HepG2 (cell line): ENCODE measurements around the gene PARS2. TPM values are rescaled to one million over a fixed set of nuclear protein-coding genes. Genes with fewer than 3 reads are reported as not detected.

ENCODE experiments used
- ATAC-seq: fragments of 200-7000 bp; cut with Tn5 transposase; 3 replicates; pipeline ENCODE4 v1.9.1; 2020; ENCODE audit warnings: mild to moderate bottlenecking, moderate library complexity
- BruUV-seq: library from RNA; stranded (reverse); fragments of 400-500 nt; replicated peaks from 2 replicates; lab custom pipeline; 2021; lab: Mats Ljungman, UMichigan
- CTCF ChIA-PET: fragments of 300-600 bp; formaldehyde crosslinking; extraction: SDS; loops from one replicate; lab custom pipeline; 2021; ENCODE audit warnings: low total read pairs, inconsistent platforms, low intra/inter-chr PET ratio; lab: Yijun Ruan, JAX
- POLR2A ChIA-PET: fragments of 350-600 bp; sonication (Branson Sonifier 250); formaldehyde crosslinking; loops from one replicate; lab custom pipeline; 2020; ENCODE audit warnings: antibody characterized with exemption, inconsistent platforms; lab: Yijun Ruan, JAX
- DNase-seq: peaks from one replicate; pipeline ENCODE4 v3.0.0-alpha.2; 2015; ENCODE audit warnings: low spot score
- FAIRE-seq: peaks from 3 replicates; lab custom pipeline; 2011; peaks lifted over from hg19 to GRCh38; lab: Jason Lieb, UNC
- H2AFZ ChIP-seq: one replicate; pipeline ENCODE4 v1.6.1; 2011; ENCODE audit warnings: low read length, inconsistent platforms
- H3K27ac ChIP-seq: fragments of 300-600 bp; 3 replicates; pipeline ENCODE4 v1.8.0; 2011; ENCODE audit warnings: mixed run types, mild to moderate bottlenecking, mixed read lengths, low read length, inconsistent platforms; ENCODE audit not compliant: insufficient read depth; ENCODE audit errors: extremely low read length
- H3K27me3 ChIP-seq, 2 experiments: fragments of 200-600 bp in 1 of 2; 2 replicates in 1 of 2; 3 replicates in 1 of 2; pipeline versions ENCODE4 v1.6.0 to v1.8.0; 2011; ENCODE audit warnings: low read length in 2 of 2, mild to moderate bottlenecking in 2 of 2, moderate library complexity in 2 of 2, inconsistent platforms in 1 of 2; ENCODE audit not compliant: insufficient read depth in 2 of 2, control insufficient read depth in 1 of 2
- H3K36me3 ChIP-seq, 2 experiments: fragments of 200-600 bp in 1 of 2; replicated peaks in 1 of 2; 2 replicates in 1 of 2; 3 replicates in 1 of 2; pipeline versions ENCODE4 v1.5.1 to v1.8.0; 2011; ENCODE audit warnings: low read length in 2 of 2, inconsistent platforms in 1 of 2; ENCODE audit not compliant: insufficient read depth in 2 of 2, control insufficient read depth in 1 of 2
- H3K4me1 ChIP-seq: 2 replicates; pipeline ENCODE4 v1.5.1; 2012; ENCODE audit warnings: low read length, inconsistent platforms; ENCODE audit not compliant: insufficient read depth
- H3K4me2 ChIP-seq: 2 replicates; pipeline ENCODE4 v1.6.0; 2011; ENCODE audit warnings: low read depth, low read length, inconsistent platforms
- H3K4me3 ChIP-seq, 3 experiments: fragments of 200-600 bp in 1 of 3; sonication (generic), shearing (Covaris generic) in 1 of 3; replicated peaks in 1 of 3; 2 replicates each; pipeline ENCODE4 v1.5.1; 2011 to 2016; ENCODE audit warnings: low read length in 3 of 3, inconsistent platforms in 2 of 3, low read depth in 2 of 3, mild to moderate bottlenecking in 2 of 3, control low read depth in 1 of 3, mixed read lengths in 1 of 3; ENCODE audit not compliant: insufficient read depth in 1 of 3
- H3K79me2 ChIP-seq: one replicate; pipeline ENCODE4 v1.6.1; 2011; ENCODE audit warnings: low read length, inconsistent platforms; ENCODE audit not compliant: insufficient read depth
- H3K9ac ChIP-seq: 2 replicates; pipeline ENCODE4 v1.6.0; 2011; ENCODE audit warnings: mild to moderate bottlenecking, low read depth, low read length, inconsistent platforms; ENCODE audit not compliant: insufficient read depth
- H3K9me3 ChIP-seq: 2 replicates; pipeline ENCODE4 v1.5.1; 2012; ENCODE audit warnings: mild to moderate bottlenecking, low read length
- H4K20me1 ChIP-seq: 2 replicates; pipeline ENCODE4 v1.6.0; 2011; ENCODE audit warnings: inconsistent platforms, mild to moderate bottlenecking, low read length, moderate library complexity; ENCODE audit not compliant: insufficient read depth
- ARNT2 ChIP-seq: sonication (generic); formaldehyde crosslinking; IDR thresholded peaks from 2 replicates; pipeline ENCODE4 v1.8.0; 2022; ENCODE audit warnings: mild to moderate bottlenecking, low read depth, missing genetic modification reagents, moderate library complexity
- ZNF644 ChIP-seq: IDR thresholded peaks from 2 replicates; pipeline ENCODE4 v1.6.1; 2016; ENCODE audit warnings: low read depth
- ZSCAN21 ChIP-seq: sonication (generic); formaldehyde crosslinking; IDR thresholded peaks from 2 replicates; pipeline ENCODE4 v1.8.0; 2022; ENCODE audit warnings: mild to moderate bottlenecking, missing genetic modification reagents, moderate library complexity, borderline replicate concordance
- WGBS: methylation state at CpG from one replicate; pipeline ENCODE4 v1.1.6; 2017; ENCODE audit warnings: low lambda C conversion rate; 5-methylcytosine and 5-hydroxymethylcytosine counted together
- in situ Hi-C: cut with HindIII; loops from 2 replicates; pipeline ENCODE4 v1.10.0; 2017; ENCODE audit warnings: low pct_unique_long_range_greater_than_20kb; ENCODE audit not compliant: extremely low pct_ligation_motif_present
- intact Hi-C: fragments of 100-400 bp; cut with micrococcal nuclease; formaldehyde crosslinking; loops from one replicate; pipeline ENCODE4 v1.10.0; 2022; ENCODE audit not compliant: unreplicated experiment
- polyA plus RNA-seq, 8 experiments: library from polyadenylated mRNA; depleted of rRNA in 3 of 8; stranded (reverse) in 7 of 8; unstranded in 1 of 8; fragments of >200 nt; fragmentation: Illumina TruSeq in 4 of 8; extraction: Trizol in 4 of 8; gene quantifications; 2 replicates each; pipeline versions ENCODE4 v1.2.1 to v1.2.3, GENCODE V29; 2011 to 2016; ENCODE audit warnings: low read depth in 4 of 8, missing spikeins in 1 of 8, mixed read lengths in 1 of 8; ENCODE audit not compliant: insufficient read depth in 1 of 8
- total RNA-seq, 5 experiments: library from RNA; depleted of rRNA; stranded (reverse); fragments of >200 nt; fragmentation: Illumina TruSeq; extraction: Trizol; gene quantifications; 2 replicates each; pipeline ENCODE4 v1.2.3, GENCODE V29; 2016; ENCODE audit warnings: low read depth in 1 of 5
- TF ChIP-seq, protein P1 (sequence below), 2 experiments: sonication (generic) in 1 of 2; formaldehyde crosslinking in 1 of 2; IDR thresholded peaks; 2 replicates each; pipeline versions ENCODE4 v1.6.1 to v1.9.0; 2014 to 2022; ENCODE audit warnings: antibody characterized with exemption in 1 of 2, borderline replicate concordance in 1 of 2, inconsistent platforms in 1 of 2, low read depth in 1 of 2, missing genetic modification reagents in 1 of 2
- TF ChIP-seq, protein P2 (sequence below): sonication (generic); formaldehyde crosslinking; IDR thresholded peaks from 2 replicates; pipeline ENCODE4 v1.8.0; 2023; ENCODE audit warnings: mild to moderate bottlenecking, missing genetic modification reagents
- TF ChIP-seq, protein P3 (sequence below): sonication (generic); formaldehyde crosslinking; IDR thresholded peaks from 2 replicates; pipeline ENCODE4 v1.9.0; 2021; ENCODE audit warnings: missing genetic modification reagents, borderline replicate concordance
- TF ChIP-seq, protein P4 (sequence below): sonication (generic); formaldehyde crosslinking; IDR thresholded peaks from 2 replicates; pipeline ENCODE4 v1.9.0; 2021; ENCODE audit warnings: missing genetic modification reagents, mild to moderate bottlenecking, borderline replicate concordance
- TF ChIP-seq, protein P5 (sequence below): sonication (generic); formaldehyde crosslinking; IDR thresholded peaks from 2 replicates; pipeline ENCODE4 v1.4.0; 2020; ENCODE audit warnings: missing genetic modification reagents
- TF ChIP-seq, protein P6 (sequence below): sonication (generic); formaldehyde crosslinking; conservative IDR thresholded peaks from 2 replicates; pipeline ENCODE4 v1.4.0; 2020; ENCODE audit warnings: missing genetic modification reagents

The PARS2 gene
- total and polyA plus RNA-seq, 2 of the 13 experiments (the other 11 are each of a cell fraction or from before 2014, with no cell fraction given), result 2.4 to 4.6 TPM

DNA sequence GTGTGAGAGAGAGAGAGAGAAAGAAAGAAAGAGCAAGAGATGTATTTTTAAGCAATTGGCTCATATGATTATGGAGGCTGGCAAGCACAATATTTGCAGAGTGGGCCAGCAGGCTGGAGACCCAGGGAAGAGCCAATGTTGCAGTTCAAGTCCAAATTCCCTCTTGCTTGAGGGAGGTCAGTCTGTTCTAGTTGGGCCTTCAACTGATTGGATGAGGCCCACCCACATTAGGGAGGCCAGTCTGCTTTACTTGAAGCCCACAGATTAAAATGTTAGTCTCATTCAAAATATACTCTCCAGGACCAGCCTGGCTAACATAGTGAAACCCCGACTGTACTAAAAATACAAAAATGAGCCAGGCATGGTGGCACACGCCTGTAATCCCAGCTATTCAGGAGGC, 8.6 kb upstream of the PARS2 start:
- no TSS peak for BruUV-seq
- no peak overlapping the region for H3K4me2 ChIP-seq
- no peak overlapping the region for H2AFZ ChIP-seq
- in situ Hi-C loops, result no loop called here
- no peak for FAIRE-seq
- H3K27ac ChIP-seq, result no peak overlapping the region
- no peaks in the 10 kb centered on the region for H4K20me1 ChIP-seq
- ATAC-seq, result no peak
- ChIA-PET CTCF (no interaction called here), POLR2A (no interaction called here)
- no peaks in the 10 kb centered on the region for H3K79me2 ChIP-seq
- no peak overlapping the region for H3K4me3 ChIP-seq
- WGBS, result 20% methylated on average over 2 of the region's 2 CpGs
- no peak overlapping the region for H3K9ac ChIP-seq
- H3K27me3 ChIP-seq, result no peaks in the 10 kb centered on the region
- H3K9me3 ChIP-seq, result no peaks in the 10 kb centered on the region
- intact Hi-C loops, result no loop called here
- peaks cover 6% of the 10 kb centered on the region; the same call in 1 of the 2 replicates for H3K4me1 ChIP-seq
- H3K36me3 ChIP-seq, result no peaks in the 10 kb centered on the region
- no peak for DNase-seq
- TF ChIP-seq, protein P1, sequence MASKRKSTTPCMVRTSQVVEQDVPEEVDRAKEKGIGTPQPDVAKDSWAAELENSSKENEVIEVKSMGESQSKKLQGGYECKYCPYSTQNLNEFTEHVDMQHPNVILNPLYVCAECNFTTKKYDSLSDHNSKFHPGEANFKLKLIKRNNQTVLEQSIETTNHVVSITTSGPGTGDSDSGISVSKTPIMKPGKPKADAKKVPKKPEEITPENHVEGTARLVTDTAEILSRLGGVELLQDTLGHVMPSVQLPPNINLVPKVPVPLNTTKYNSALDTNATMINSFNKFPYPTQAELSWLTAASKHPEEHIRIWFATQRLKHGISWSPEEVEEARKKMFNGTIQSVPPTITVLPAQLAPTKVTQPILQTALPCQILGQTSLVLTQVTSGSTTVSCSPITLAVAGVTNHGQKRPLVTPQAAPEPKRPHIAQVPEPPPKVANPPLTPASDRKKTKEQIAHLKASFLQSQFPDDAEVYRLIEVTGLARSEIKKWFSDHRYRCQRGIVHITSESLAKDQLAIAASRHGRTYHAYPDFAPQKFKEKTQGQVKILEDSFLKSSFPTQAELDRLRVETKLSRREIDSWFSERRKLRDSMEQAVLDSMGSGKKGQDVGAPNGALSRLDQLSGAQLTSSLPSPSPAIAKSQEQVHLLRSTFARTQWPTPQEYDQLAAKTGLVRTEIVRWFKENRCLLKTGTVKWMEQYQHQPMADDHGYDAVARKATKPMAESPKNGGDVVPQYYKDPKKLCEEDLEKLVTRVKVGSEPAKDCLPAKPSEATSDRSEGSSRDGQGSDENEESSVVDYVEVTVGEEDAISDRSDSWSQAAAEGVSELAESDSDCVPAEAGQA (IDR thresholded peaks at IDR 0.05; ENCODE audit: low read depth), result no peak
- TF ChIP-seq, protein P1 (CRISPR knock-in tag; IDR thresholded peaks at IDR 0.05; ENCODE audit: borderline replicate concordance), result no peak
- TF ChIP-seq ARNT2, result no peak
- no peak for TF ChIP-seq ZSCAN21 (CRISPR knock-in tag)
- TF ChIP-seq, protein P2, sequence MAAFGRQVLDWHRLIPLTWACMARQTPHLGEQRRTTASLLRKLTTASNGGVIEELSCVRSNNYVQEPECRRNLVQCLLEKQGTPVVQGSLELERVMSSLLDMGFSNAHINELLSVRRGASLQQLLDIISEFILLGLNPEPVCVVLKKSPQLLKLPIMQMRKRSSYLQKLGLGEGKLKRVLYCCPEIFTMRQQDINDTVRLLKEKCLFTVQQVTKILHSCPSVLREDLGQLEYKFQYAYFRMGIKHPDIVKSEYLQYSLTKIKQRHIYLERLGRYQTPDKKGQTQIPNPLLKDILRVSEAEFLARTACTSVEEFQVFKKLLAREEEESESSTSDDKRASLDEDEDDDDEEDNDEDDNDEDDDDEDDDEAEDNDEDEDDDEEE (CRISPR knock-in tag), result no peak
- TF ChIP-seq, protein P3, sequence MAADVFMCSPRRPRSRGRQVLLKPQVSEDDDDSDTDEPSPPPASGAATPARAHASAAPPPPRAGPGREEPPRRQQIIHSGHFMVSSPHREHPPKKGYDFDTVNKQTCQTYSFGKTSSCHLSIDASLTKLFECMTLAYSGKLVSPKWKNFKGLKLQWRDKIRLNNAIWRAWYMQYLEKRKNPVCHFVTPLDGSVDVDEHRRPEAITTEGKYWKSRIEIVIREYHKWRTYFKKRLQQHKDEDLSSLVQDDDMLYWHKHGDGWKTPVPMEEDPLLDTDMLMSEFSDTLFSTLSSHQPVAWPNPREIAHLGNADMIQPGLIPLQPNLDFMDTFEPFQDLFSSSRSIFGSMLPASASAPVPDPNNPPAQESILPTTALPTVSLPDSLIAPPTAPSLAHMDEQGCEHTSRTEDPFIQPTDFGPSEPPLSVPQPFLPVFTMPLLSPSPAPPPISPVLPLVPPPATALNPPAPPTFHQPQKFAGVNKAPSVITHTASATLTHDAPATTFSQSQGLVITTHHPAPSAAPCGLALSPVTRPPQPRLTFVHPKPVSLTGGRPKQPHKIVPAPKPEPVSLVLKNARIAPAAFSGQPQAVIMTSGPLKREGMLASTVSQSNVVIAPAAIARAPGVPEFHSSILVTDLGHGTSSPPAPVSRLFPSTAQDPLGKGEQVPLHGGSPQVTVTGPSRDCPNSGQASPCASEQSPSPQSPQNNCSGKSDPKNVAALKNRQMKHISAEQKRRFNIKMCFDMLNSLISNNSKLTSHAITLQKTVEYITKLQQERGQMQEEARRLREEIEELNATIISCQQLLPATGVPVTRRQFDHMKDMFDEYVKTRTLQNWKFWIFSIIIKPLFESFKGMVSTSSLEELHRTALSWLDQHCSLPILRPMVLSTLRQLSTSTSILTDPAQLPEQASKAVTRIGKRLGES, result no peak
- TF ChIP-seq ZNF644, result no peak
- TF ChIP-seq, protein P4, sequence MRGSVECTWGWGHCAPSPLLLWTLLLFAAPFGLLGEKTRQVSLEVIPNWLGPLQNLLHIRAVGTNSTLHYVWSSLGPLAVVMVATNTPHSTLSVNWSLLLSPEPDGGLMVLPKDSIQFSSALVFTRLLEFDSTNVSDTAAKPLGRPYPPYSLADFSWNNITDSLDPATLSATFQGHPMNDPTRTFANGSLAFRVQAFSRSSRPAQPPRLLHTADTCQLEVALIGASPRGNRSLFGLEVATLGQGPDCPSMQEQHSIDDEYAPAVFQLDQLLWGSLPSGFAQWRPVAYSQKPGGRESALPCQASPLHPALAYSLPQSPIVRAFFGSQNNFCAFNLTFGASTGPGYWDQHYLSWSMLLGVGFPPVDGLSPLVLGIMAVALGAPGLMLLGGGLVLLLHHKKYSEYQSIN (CRISPR knock-in tag), result no peak
- TF ChIP-seq, protein P5, sequence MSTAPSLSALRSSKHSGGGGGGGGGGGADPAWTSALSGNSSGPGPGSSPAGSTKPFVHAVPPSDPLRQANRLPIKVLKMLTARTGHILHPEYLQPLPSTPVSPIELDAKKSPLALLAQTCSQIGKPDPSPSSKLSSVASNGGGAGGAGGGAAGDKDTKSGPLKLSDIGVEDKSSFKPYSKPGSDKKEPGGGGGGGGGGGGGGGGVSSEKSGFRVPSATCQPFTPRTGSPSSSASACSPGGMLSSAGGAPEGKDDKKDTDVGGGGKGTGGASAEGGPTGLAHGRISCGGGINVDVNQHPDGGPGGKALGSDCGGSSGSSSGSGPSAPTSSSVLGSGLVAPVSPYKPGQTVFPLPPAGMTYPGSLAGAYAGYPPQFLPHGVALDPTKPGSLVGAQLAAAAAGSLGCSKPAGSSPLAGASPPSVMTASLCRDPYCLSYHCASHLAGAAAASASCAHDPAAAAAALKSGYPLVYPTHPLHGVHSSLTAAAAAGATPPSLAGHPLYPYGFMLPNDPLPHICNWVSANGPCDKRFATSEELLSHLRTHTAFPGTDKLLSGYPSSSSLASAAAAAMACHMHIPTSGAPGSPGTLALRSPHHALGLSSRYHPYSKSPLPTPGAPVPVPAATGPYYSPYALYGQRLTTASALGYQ (CRISPR knock-in tag), result no peak
- TF ChIP-seq, protein P6, sequence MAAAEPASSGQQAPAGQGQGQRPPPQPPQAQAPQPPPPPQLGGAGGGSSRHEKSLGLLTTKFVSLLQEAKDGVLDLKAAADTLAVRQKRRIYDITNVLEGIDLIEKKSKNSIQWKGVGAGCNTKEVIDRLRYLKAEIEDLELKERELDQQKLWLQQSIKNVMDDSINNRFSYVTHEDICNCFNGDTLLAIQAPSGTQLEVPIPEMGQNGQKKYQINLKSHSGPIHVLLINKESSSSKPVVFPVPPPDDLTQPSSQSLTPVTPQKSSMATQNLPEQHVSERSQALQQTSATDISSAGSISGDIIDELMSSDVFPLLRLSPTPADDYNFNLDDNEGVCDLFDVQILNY (CRISPR knock-in tag), result no peak
